ENCODE data around the gene ELAVL4.

The ELAVL4 gene

GRCh38 chr1:50105433-50105832, 3.3 kb upstream of the ELAVL4 start:
- no peak for DNase-seq (ENCODE audit: low read depth)
- TF ChIP-seq, protein P1, sequence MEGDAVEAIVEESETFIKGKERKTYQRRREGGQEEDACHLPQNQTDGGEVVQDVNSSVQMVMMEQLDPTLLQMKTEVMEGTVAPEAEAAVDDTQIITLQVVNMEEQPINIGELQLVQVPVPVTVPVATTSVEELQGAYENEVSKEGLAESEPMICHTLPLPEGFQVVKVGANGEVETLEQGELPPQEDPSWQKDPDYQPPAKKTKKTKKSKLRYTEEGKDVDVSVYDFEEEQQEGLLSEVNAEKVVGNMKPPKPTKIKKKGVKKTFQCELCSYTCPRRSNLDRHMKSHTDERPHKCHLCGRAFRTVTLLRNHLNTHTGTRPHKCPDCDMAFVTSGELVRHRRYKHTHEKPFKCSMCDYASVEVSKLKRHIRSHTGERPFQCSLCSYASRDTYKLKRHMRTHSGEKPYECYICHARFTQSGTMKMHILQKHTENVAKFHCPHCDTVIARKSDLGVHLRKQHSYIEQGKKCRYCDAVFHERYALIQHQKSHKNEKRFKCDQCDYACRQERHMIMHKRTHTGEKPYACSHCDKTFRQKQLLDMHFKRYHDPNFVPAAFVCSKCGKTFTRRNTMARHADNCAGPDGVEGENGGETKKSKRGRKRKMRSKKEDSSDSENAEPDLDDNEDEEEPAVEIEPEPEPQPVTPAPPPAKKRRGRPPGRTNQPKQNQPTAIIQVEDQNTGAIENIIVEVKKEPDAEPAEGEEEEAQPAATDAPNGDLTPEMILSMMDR (IDR thresholded peaks at IDR 0.05; ENCODE audit: insufficient read depth, low read depth, low read length, missing control alignments): peak; percentile 9
- H3K4me3 ChIP-seq (ENCODE audit: low read depth, low read length): no peak overlapping the region

GRCh38 chr1:50106095-50106761, 2.5 kb upstream of the ELAVL4 start:
- TF ChIP-seq, protein P1 (IDR thresholded peaks at IDR 0.05; ENCODE audit: insufficient read depth, low read depth, low read length, missing control alignments): no peak
- no peak overlapping the region for H3K4me3 ChIP-seq (ENCODE audit: low read depth, low read length)
- DNase-seq (ENCODE audit: low read depth): no peak

DNA sequence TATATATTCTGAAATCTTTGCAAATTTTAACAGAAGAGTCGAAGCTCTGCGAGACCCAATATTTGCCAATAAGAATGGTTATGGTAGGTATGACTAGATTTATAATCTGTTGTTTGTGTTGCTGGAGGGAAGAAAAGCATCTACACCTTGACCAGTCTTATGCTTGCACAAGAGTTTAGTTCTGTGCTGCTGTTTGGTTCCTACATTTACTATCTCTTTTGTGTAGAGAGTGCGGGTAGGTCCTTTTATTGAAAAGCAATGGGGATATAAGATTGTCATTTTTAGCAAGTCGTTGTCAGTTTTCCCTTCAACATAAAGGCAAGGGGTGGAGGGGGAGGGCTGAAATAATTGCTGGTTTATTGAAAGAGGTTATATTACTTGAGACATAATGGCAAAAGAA, 396 bp downstream of the ELAVL4 start:
- H3K4me3 ChIP-seq (ENCODE audit: low read depth, low read length): no peak overlapping the region
- no peak for DNase-seq (ENCODE audit: low read depth)
- TF ChIP-seq, protein P1 (IDR thresholded peaks at IDR 0.05; ENCODE audit: insufficient read depth, low read depth, low read length, missing control alignments): no peak

DNA sequence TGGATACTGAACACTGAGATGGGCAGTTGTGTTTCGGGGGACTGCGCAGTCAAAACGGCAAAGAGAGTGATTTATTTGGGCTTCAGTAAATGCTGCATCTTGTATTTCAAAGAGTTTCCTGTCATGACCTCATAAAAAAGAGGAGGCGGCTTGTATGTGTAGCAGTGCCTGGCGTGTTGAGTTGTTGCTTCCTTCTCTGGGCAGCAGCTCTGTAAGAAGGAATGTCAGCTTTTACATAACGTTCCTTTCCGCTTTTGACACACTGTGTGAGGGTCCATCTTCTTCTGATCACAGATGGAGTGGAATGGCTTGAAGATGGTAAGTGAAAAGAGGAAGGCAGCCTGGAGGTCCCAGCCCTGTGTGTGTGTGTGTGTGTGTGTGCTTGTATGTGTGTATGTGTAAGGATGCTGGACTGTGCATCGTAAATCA, 941 bp downstream of the ELAVL4 start:
- no peak overlapping the region for H3K4me3 ChIP-seq (ENCODE audit: low read depth, low read length)
- TF ChIP-seq, protein P1 (IDR thresholded peaks at IDR 0.05; ENCODE audit: insufficient read depth, low read depth, low read length, missing control alignments): no peak
- no peak for DNase-seq (ENCODE audit: low read depth)

DNA sequence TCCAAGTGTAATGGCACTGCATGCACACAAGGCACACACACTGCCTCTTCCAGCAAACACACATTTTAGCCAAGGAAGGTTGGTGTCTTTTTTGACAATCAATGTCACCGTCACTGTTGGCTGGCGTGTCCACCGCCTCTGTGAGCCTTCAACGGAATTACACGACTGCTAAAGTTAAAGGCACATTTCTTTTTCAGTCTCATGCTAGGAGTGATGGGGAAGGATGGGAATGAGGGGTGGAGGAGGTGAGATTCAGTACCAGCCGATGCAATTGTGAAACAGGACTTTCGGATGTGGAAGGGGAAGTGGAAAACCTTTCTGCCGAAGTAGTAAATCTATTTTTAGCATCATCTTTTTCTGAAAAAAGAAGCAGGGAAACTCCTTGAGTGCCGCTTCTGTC, 1.4 kb downstream of the ELAVL4 start:
- no peak for DNase-seq (ENCODE audit: low read depth)
- H3K4me3 ChIP-seq (ENCODE audit: low read depth, low read length): no peak overlapping the region
- TF ChIP-seq, protein P1 (IDR thresholded peaks at IDR 0.05; ENCODE audit: insufficient read depth, low read depth, low read length, missing control alignments): no peak

DNA sequence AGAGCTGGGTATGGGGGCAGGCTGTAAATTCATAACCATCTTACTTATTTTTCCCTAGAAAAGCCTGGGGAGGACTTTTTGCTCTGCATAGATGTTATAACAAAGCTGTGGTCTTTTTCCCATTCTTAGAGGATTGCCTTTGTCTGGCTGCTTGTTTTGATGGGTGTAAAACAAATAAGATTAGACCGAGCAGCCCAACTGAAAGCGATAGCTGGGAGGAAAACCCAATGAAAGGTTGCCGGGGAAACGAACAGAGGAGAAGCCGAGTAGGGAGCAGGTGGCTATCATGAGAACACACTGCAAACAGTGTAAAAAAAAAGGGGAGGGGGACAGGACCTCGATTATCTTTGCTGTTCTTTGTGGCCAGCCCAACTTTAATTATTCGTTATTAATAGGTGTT, 1.9 kb downstream of the ELAVL4 start:
- TF ChIP-seq, protein P1 (IDR thresholded peaks at IDR 0.05; ENCODE audit: insufficient read depth, low read depth, low read length, missing control alignments): no peak
- no peak overlapping the region for H3K4me3 ChIP-seq (ENCODE audit: low read depth, low read length)
- DNase-seq (ENCODE audit: low read depth): no peak

DNA sequence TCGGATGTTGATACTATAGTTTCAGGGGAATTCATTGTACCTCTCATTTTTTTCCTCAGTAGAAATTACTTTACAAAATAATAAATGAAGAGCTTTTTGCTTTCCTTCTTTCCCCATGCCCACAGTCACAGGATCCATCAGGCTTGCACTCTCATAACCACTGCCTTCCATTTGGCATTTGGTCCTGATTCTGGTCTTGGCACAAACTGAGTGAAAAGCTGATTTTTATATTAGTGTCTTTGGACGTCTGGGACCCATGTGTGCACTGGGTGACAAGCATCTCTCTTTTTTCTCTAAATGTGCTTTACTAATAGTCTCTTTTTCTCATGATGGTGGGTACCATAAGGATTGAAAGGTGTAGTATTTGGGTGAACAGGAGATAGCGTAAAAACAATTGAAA, 2.8 kb downstream of the ELAVL4 start:
- no peak overlapping the region for H3K4me3 ChIP-seq (ENCODE audit: low read depth, low read length)
- TF ChIP-seq, protein P1 (IDR thresholded peaks at IDR 0.05; ENCODE audit: insufficient read depth, low read depth, low read length, missing control alignments): no peak
- DNase-seq (ENCODE audit: low read depth): no peak
